Suprapubic skin (tissue), 4 donors: ENCODE data around the gene VRK3.

Source experiments
- EP300 ChIP-seq: sonication (generic); formaldehyde crosslinking; IDR thresholded peaks from one replicate; pipeline ENCODE4 v1.6.1; 2017; ENCODE audit warnings: antibody characterized with exemption
- POLR2AphosphoS5 ChIP-seq, 3 donors: sonication (generic); formaldehyde crosslinking; IDR thresholded peaks; one replicate each; pipeline ENCODE4 v1.6.1; 2017; ENCODE audit warnings: antibody characterized with exemption in 3 of 3

DNA sequence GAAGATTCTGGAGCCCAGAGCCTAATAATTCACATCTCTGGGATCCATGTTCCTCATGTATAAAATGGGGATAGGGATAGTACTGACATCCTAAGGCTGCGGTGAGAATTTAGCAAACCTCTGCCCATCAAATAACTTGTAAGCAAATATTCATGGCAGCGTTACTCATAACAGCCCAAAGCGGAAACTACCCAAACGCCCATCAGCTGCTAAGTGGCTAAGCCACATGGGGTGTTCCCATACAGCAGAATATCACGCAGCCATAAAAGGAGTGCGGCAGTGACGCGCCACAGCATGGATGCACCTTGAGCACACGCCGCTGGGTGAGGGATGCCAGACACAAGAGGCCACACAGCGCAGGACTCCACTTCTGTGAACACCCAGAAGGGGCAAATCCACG, 19.7 kb downstream of the VRK3 start:
- TF ChIP-seq EP300 (no peak), POLR2AphosphoS5 (IDR thresholded peaks at IDR 0.05) (no peak)
